T-helper 17 cell (primary cell): Measurements from ENCODE around the gene WDR31. TPM values are rescaled to one million over a fixed set of nuclear protein-coding genes. Genes with fewer than 3 reads are reported as not detected.

Experiments used
- ATAC-seq: fragments of 150-1000 bp; cut with Tn5 transposase; 2 replicates; pipeline ENCODE4 v1.10.0; 2021; ENCODE audit warnings: mild to moderate bottlenecking, moderate library complexity
- DNase-seq, 3 donors: peaks; one replicate each; pipeline versions ENCODE4 v3.0.0 to v3.0.0-alpha.2; 2020 to 2021
- H3K9me3 ChIP-seq: one replicate; pipeline ENCODE4 v1.7.0; 2013; ENCODE audit warnings: low read length, mild to moderate bottlenecking; ENCODE audit not compliant: control insufficient read depth, poor library complexity, severe bottlenecking
- H3K27ac Mint-ChIP-seq: one replicate; pipeline ENCODE4 v1.8.0; 2022; ENCODE audit warnings: mild to moderate bottlenecking, moderate library complexity, mixed read lengths
- H3K27me3 Mint-ChIP-seq: one replicate; pipeline ENCODE4 v1.8.0; 2022; ENCODE audit warnings: mixed read lengths
- H3K36me3 Mint-ChIP-seq: one replicate; pipeline ENCODE4 v1.8.0; 2022; ENCODE audit warnings: low read depth, mixed read lengths
- H3K4me1 Mint-ChIP-seq: one replicate; pipeline ENCODE4 v1.8.0; 2022; ENCODE audit warnings: mild to moderate bottlenecking, mixed read lengths
- H3K4me3 Mint-ChIP-seq: one replicate; pipeline ENCODE4 v1.8.0; 2022; ENCODE audit warnings: mild to moderate bottlenecking, moderate library complexity, mixed read lengths
- total RNA-seq, 4 donors: library from RNA in 2 of 4; stranded (reverse) in 2 of 4; gene quantifications; one replicate each; pipeline ENCODE4 v1.2.3 and lab custom pipeline; 2022 to 2026

The WDR31 gene
- total RNA-seq, 2 donors from 2014 or later = 0.82 to 0.86 TPM

DNA sequence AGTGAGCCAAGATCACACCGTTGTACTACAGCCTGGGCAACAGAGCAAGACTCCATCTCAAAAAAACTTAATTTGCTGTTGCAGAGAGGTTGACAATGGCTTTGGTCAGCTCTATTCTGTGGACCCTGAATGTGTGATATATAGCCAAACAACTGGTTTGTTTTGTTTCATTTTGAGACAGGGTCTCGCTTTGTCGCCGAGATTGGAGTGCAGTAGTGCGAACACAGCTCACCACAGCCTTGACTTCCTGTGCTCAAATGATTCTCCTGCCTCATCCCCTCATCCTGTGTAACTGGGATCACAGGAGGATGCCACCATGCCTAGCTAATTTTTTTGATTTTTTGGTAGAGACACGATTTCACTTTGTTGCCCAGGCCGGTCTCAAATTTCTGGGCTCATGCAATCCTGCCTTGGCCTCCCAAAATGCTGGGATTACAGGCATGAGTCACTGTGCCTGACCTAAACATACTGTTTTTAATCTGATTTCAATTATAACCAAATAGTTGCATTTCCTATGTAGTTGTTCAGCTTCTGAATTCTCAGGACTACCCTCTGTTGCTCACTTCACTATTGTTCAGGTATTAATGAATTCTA, 46.7 kb downstream of the WDR31 start:
- Mint-ChIP-seq H3K36me3 (peaks cover 5% of the 10 kb centered on the region), H3K4me1 (peaks cover 4% of the 10 kb centered on the region), H3K27me3 (no peaks in the 10 kb centered on the region), H3K27ac (peak overlapping the region; percentile 24), H3K4me3 (no peak overlapping the region)
- no peak for ATAC-seq
- DNase-seq = no peak
- no peaks in the 10 kb centered on the region for H3K9me3 ChIP-seq

DNA sequence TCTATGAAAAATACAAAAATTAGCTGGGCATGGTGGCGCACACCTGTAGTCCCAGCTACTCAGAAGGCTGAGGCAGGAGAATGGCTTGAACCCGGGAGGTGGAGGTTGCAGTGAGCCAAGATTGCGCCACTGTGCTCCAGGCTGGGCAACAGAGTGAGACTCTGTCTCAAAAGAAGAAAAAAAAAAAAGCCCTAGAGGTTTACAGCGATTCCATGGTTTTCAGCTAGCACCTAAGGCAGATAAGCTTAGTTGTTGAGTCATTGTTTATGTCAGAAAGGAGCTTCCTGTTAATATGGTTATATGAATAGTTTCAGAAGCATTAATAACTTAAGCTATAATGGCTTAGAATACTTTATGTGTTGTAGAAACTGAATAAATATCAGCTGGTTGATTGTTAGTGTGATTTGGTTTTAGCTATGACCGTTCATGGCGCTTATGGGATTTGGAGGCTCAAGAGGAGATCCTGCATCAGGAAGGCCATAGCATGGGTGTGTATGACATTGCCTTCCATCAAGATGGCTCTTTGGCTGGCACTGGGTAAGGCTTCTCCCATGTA, 49.9 kb downstream of the WDR31 start:
- H3K4me3 Mint-ChIP-seq = no peak overlapping the region
- DNase-seq = no peak
- peaks cover 7% of the 10 kb centered on the region for H3K36me3 Mint-ChIP-seq

DNA sequence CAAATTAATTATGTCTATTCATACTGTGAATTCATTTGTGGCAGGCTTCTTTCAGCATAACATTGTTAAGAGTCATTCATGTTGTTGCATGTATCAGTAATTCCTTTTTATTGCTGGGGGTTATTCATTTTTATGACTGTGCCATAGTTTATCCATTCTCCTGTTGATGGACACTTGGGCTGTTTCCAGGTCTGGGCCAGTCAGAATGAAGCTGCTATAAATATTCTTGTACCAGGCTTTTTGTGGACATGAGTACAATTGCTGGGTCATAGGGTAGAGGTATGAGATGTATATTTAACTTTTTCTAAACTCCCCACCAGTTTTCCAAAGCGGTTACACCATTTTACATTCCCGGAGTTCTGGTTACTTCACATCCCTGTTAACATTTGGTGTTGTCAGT, 51.0 kb downstream of the WDR31 start:
- peaks cover 7% of the 10 kb centered on the region for H3K36me3 Mint-ChIP-seq
- no peak overlapping the region for H3K4me3 Mint-ChIP-seq
- ATAC-seq = no peak
- no peak for DNase-seq
- H3K27me3 Mint-ChIP-seq = no peaks in the 10 kb centered on the region
- H3K27ac Mint-ChIP-seq = peak overlapping the region; percentile 27
- H3K9me3 ChIP-seq = no peaks in the 10 kb centered on the region
- H3K4me1 Mint-ChIP-seq = peaks cover 4% of the 10 kb centered on the region

More for the DNA sequence above, 49.9 kb downstream of the WDR31 start:
- no peaks in the 10 kb centered on the region for H3K9me3 ChIP-seq
- peaks cover 4% of the 10 kb centered on the region for H3K4me1 Mint-ChIP-seq
- H3K27me3 Mint-ChIP-seq = no peaks in the 10 kb centered on the region
- H3K27ac Mint-ChIP-seq = no peak overlapping the region
- ATAC-seq = no peak

DNA sequence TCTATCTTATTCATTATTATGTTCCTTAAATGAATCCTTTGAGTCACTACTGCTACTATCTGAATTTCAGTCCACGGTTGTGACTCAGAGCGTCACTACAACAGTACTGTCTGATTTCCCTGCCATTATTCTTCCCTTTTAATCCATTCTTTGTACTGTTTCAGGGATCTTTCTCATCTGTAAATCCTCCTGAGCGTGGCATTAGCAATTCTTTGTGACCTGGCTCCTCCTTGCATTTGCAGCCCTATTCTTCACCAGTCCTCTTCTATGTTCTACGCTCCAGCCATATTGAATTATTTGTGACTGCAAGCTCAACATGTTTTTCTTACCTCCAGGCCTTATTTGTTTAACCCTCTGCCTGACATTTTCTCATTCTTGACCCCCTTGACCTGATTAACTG, 58.7 kb downstream of the WDR31 start:
- ATAC-seq (no peak), DNase-seq (no peak)
- H3K27ac Mint-ChIP-seq = peak overlapping the region; percentile 88
- no peaks in the 10 kb centered on the region for H3K27me3 Mint-ChIP-seq
- H3K36me3 Mint-ChIP-seq = peaks cover 18% of the 10 kb centered on the region
- peaks cover 24% of the 10 kb centered on the region for H3K4me1 Mint-ChIP-seq
- H3K4me3 Mint-ChIP-seq = no peak overlapping the region
- no peaks in the 10 kb centered on the region for H3K9me3 ChIP-seq

DNA sequence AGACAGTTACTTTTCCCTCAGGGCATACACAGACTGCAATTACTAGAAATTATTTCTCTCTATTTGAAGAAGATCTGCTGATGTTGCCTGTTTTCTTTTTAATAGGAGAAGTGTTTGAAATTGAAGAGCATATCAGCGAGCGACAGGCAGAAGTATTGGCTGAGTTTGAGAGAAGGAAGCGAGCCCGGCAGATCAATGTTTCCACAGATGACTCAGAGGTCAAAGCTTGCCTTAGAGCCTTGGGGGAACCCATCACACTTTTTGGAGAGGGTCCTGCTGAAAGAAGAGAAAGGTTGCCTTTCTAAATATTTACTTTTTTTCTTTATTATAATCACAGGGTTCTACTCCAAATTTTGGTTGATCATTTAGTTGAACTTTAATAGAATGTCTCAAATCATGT, 61.2 kb downstream of the WDR31 start:
- peaks cover 15% of the 10 kb centered on the region for H3K36me3 Mint-ChIP-seq
- peak overlapping the region; percentile 3 for H3K4me3 Mint-ChIP-seq
- no peaks in the 10 kb centered on the region for H3K9me3 ChIP-seq
- peak overlapping the region; percentile 39 for H3K27ac Mint-ChIP-seq
- ATAC-seq (no peak), DNase-seq (no peak)
- H3K4me1 Mint-ChIP-seq = peaks cover 28% of the 10 kb centered on the region
- H3K27me3 Mint-ChIP-seq = no peaks in the 10 kb centered on the region

DNA sequence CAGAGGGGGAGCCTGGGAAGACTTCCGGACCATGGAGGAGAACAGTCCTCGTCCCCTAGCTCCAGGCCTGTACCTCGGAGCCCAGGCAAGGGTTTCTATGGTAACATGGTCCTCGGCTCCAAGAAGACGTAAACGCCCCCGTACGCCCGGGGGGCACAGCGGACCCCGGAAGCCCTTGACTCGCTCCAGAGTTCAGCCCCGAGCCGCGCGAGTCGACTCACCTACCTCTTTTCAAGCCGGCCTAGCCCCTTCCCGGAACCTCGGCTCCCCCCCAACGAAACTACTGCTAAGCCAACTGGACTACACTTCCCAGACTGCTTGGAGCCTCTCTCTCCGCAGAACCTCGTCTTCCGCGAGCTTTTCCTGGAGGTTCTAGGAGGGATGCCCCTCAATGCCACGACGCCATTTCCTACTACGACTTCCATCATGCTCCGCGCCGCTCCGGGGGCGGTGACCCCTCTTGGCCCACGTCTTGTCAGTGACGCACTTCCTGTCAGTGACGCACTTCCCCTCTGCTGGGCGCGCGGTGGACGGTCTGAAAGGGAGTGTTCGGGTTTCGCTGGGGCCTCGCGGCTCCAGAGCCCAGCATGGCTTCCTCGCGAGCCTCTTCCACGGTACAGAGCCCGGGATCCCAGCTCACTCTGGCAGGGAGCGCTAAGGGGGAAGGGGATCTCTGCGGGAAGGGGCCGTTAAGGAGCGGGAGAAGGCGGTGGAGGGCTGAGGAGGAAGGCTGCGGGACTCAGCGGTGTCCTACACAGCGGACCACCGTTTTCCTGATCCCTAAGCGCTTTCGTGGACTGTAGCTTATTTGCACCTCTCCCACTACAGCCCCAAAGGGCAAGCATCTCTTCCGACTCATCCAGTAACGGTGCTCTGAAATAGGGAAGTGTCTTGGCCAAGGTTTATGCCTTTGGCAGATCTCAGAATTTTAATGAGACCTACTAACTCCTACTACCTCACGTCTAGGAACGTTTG, 64.6 kb downstream of the WDR31 start, which contains the start of the genes CDC26 and PRPF4:
Gene CDC26 (minus strand): TSS at position 416 of the 975 bp plus-strand sequence. CDS start 3,065 bp downstream, outside the sequence.
Gene PRPF4 (plus strand): TSS at position 502 of the 975 bp plus-strand sequence. CDS start 86 bp downstream, at position 588.
- DNase-seq = peak; percentile 89 to 90 (median 90)
- H3K4me3 Mint-ChIP-seq = no peak within 1 kb of the TSS
- H3K36me3 Mint-ChIP-seq = peaks cover 16% of the 10 kb centered on the region
- no peaks in the 10 kb centered on the region for H3K9me3 ChIP-seq
- peaks cover 32% of the 10 kb centered on the region for H3K4me1 Mint-ChIP-seq
- H3K27ac Mint-ChIP-seq = no peak within 1 kb of the TSS
- peak; percentile 95 for ATAC-seq
- no peaks in the 10 kb centered on the region for H3K27me3 Mint-ChIP-seq

DNA sequence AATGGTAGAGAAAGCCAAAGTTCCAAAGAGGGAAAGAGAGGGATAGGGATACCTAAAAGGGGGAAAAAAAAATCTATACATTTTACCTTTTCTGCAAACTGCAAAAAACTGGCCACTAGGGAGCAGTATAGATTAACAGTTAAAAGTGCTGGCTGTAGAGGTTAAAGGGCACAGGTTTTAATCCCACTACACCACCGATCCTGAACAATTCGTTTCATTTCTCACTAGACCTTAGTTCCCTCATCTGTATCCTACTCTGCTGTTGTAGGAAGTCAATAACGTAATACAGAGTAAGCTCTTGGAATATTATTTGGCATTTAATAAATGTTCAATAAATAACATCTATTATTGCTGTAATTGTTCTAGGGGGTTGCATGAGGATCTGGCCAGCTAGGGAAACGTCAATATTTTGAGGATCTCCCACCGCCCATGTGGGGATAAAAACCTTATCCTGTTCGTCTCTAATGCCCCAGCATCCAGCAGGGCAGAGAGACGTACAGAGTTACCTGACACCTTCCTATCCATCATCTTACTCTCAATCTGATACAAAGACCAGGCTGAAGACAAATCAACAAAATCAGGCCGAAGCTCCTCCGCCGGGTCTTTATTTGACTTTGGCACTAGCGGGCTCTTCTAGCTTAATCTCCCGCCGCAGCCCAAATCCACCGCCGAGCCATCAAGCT, 65.5 kb downstream of the WDR31 start:
- H3K36me3 Mint-ChIP-seq = peaks cover 13% of the 10 kb centered on the region
- no peaks in the 10 kb centered on the region for H3K9me3 ChIP-seq
- H3K27ac Mint-ChIP-seq = no peak overlapping the region
- ATAC-seq (peak; percentile 28), DNase-seq (no peak)
- H3K4me1 Mint-ChIP-seq = peaks cover 29% of the 10 kb centered on the region
- no peak overlapping the region for H3K4me3 Mint-ChIP-seq
- H3K27me3 Mint-ChIP-seq = no peaks in the 10 kb centered on the region

DNA sequence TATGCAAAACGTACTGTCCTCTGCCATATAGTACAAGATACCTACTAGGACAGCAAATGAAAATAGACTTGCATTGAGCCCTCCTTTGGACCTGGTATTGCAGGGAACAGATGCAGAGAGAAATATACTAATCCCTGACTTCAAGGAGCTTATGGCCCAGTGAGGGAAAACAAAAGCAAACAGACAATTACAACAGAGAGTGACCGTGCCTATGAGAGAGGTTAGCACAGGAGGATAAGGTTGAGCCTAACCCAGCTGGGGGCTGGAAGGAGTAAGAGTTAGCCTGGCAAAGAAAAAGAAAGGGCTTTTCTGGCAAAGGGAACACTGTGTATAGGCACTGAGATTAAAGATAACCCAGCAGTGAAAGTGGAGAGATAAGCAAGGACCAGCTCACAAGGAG, 70.2 kb downstream of the WDR31 start:
- no peaks in the 10 kb centered on the region for H3K27me3 Mint-ChIP-seq
- DNase-seq (no peak), ATAC-seq (no peak)
- peak overlapping the region; percentile 60 for H3K27ac Mint-ChIP-seq
- no peaks in the 10 kb centered on the region for H3K9me3 ChIP-seq
- no peak overlapping the region for H3K4me3 Mint-ChIP-seq
- H3K4me1 Mint-ChIP-seq = peaks cover 24% of the 10 kb centered on the region
- H3K36me3 Mint-ChIP-seq = peaks cover 13% of the 10 kb centered on the region

DNA sequence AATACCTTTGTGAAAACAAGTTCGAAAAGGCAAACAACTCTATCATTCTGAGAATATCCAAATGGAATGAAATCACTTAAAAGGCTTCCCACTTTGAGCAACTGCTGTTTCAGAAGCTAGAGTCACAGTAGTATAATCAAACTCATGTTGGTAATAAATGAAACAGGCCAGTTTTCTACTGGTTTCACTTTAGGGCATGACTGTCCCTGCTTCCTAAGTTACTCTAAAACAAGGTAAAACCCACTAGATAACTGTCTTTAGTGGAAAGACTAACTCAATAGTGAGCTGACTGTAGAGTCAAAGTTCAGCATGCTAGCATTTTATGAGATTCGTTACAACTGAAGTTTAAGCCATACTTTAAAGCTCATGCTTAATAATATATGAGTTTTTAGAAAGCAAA, 70.7 kb downstream of the WDR31 start:
- no peaks in the 10 kb centered on the region for H3K9me3 ChIP-seq
- Mint-ChIP-seq H3K27me3 (no peaks in the 10 kb centered on the region), H3K4me3 (no peak overlapping the region), H3K27ac (peak overlapping the region; percentile 60), H3K36me3 (peaks cover 13% of the 10 kb centered on the region), H3K4me1 (peaks cover 24% of the 10 kb centered on the region)
- ATAC-seq (no peak), DNase-seq (no peak)

DNA sequence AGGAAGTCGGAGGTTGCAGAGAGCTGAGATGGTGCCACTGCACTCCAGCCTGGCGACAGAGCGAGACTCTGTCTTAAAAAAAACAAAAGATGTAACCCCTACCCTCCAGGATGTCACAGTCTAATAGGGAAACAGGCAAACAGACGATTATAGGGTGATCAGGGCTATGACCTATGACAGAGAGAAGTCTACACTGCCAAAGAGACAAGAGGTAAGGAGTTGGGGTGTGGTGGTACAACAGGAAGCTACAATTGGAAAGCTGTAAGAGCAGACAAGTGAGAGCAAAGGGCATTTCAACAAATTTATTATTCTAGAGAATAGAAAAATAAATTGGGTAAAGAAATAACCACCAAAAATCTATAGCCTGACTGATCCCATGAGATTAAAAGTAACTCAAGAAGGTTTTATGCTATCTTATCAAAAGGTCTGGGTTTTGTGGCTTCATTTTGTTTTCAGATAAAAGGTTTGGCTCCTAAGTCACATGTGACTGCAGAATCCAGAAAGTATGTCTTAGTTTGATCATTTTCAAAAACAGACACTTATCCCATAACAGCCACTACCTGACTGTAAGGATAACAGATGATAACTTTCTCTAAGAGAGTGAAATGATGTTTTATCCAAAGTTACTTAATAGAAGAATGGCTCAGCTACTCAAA, 72.0 kb downstream of the WDR31 start:
- ATAC-seq = no peak

DNA sequence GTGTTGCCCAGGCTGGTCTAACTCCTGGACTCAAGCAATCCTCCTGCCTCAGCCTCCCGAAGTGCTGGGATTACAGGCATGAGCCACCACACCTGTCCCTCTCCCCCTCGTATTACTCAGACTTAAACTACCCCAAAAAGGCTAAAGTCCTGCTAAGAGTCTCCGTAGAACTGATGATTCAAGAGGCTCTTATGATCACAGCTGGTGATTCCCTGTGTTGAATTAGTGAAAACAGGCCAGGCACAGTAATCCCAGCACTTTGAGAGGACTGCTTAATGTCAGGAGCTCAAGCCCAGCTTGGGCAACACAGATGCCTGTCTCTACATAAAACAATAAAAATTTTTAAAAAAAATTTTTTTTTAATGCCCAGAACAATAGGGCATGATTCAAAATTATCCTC, 73.9 kb downstream of the WDR31 start:
- Mint-ChIP-seq H3K4me3 (no peak overlapping the region), H3K36me3 (peaks cover 11% of the 10 kb centered on the region), H3K27ac (no peak overlapping the region), H3K4me1 (peaks cover 12% of the 10 kb centered on the region), H3K27me3 (no peaks in the 10 kb centered on the region)
- DNase-seq (no peak), ATAC-seq (no peak)
- H3K9me3 ChIP-seq = no peaks in the 10 kb centered on the region

More for the DNA sequence above, 72.0 kb downstream of the WDR31 start:
- no peaks in the 10 kb centered on the region for H3K27me3 Mint-ChIP-seq
- H3K36me3 Mint-ChIP-seq = peaks cover 13% of the 10 kb centered on the region
- no peak for DNase-seq
- no peaks in the 10 kb centered on the region for H3K9me3 ChIP-seq
- no peak overlapping the region for H3K27ac Mint-ChIP-seq
- H3K4me1 Mint-ChIP-seq = peaks cover 16% of the 10 kb centered on the region
- H3K4me3 Mint-ChIP-seq = no peak overlapping the region
